Astrocyte (in vitro differentiated cells and primary cell): ENCODE results near the gene CCDC91. TPM values are rescaled to one million over a fixed set of nuclear protein-coding genes. Genes with fewer than 3 reads are reported as not detected.

ENCODE experiments used
- DNase-seq: peaks from one replicate; pipeline ENCODE4 v3.0.0-alpha.2; 2010; ENCODE audit warnings: low read depth
- FAIRE-seq: peaks from 2 replicates; lab custom pipeline; 2011; peaks lifted over from hg19 to GRCh38; lab: Jason Lieb, UNC
- H2AFZ ChIP-seq: 2 replicates; pipeline ENCODE4 v1.6.0; 2012; ENCODE audit warnings: low read depth, low read length, inconsistent platforms
- H3K27ac ChIP-seq: 2 replicates; pipeline ENCODE4 v1.5.1; 2011; ENCODE audit warnings: low read depth, low read length, inconsistent platforms
- H3K27me3 ChIP-seq: 2 replicates; pipeline ENCODE4 v1.6.0; 2011; ENCODE audit warnings: low read length, inconsistent platforms; ENCODE audit not compliant: insufficient read depth
- H3K36me3 ChIP-seq: 2 replicates; pipeline ENCODE4 v1.5.1; 2011; ENCODE audit warnings: low read length, inconsistent platforms; ENCODE audit not compliant: insufficient read depth
- H3K4me1 ChIP-seq: 2 replicates; pipeline ENCODE4 v1.5.1; 2011; ENCODE audit warnings: low read length, inconsistent platforms; ENCODE audit not compliant: insufficient read depth
- H3K4me2 ChIP-seq: 2 replicates; pipeline ENCODE4 v1.6.0; 2012; ENCODE audit warnings: low read length, inconsistent platforms
- H3K4me3 ChIP-seq: 2 replicates; pipeline ENCODE4 v1.5.1; 2011; ENCODE audit warnings: low read depth, mild to moderate bottlenecking, low read length, inconsistent platforms; ENCODE audit not compliant: insufficient read depth
- H3K79me2 ChIP-seq: 2 replicates; pipeline ENCODE4 v1.6.0; 2012; ENCODE audit warnings: mild to moderate bottlenecking, low read length, inconsistent platforms; ENCODE audit not compliant: insufficient read depth
- H3K9ac ChIP-seq: 2 replicates; pipeline ENCODE4 v1.6.0; 2012; ENCODE audit warnings: mild to moderate bottlenecking, low read length, inconsistent platforms
- H3K9me3 ChIP-seq: 2 replicates; pipeline ENCODE4 v1.5.1; 2012; ENCODE audit warnings: low read depth, mild to moderate bottlenecking, low read length, inconsistent platforms; ENCODE audit not compliant: insufficient read depth
- H4K20me1 ChIP-seq: 2 replicates; pipeline ENCODE4 v1.6.0; 2012; ENCODE audit warnings: low read length, inconsistent platforms; ENCODE audit not compliant: insufficient read depth
- H3K27ac Mint-ChIP-seq: one replicate; pipeline ENCODE4 v1.8.0; 2021; ENCODE audit warnings: mild to moderate bottlenecking, mixed read lengths; ENCODE audit not compliant: unreplicated experiment
- H3K27me3 Mint-ChIP-seq: one replicate; pipeline ENCODE4 v1.8.0; 2021; ENCODE audit warnings: low read depth, mixed read lengths; ENCODE audit not compliant: unreplicated experiment
- H3K36me3 Mint-ChIP-seq: one replicate; pipeline ENCODE4 v1.8.0; 2021; ENCODE audit warnings: low read depth, mixed read lengths; ENCODE audit not compliant: unreplicated experiment
- H3K4me1 Mint-ChIP-seq: one replicate; pipeline ENCODE4 v1.8.0; 2021; ENCODE audit warnings: low read depth, mixed read lengths; ENCODE audit not compliant: unreplicated experiment
- H3K4me3 Mint-ChIP-seq: one replicate; pipeline ENCODE4 v1.8.0; 2021; ENCODE audit warnings: mild to moderate bottlenecking, moderate library complexity, mixed read lengths; ENCODE audit not compliant: unreplicated experiment
- H3K9me3 Mint-ChIP-seq: one replicate; pipeline ENCODE4 v1.8.0; 2021; ENCODE audit warnings: mild to moderate bottlenecking, mixed read lengths; ENCODE audit not compliant: unreplicated experiment
- CTCF ChIP-seq: IDR thresholded peaks from 2 replicates; pipeline ENCODE4 v1.5.1; 2011; ENCODE audit warnings: low read depth, mild to moderate bottlenecking, inconsistent platforms, low read length, moderate library complexity; ENCODE audit not compliant: insufficient read depth
- EZH2 ChIP-seq: IDR thresholded peaks from 2 replicates; pipeline ENCODE4 v1.6.1; 2012; ENCODE audit warnings: mild to moderate bottlenecking, low read length, inconsistent platforms; ENCODE audit not compliant: insufficient read depth
- total RNA-seq: library from RNA; stranded (reverse); gene quantifications from 2 replicates; pipeline ENCODE4 v1.2.1, GENCODE V29; 2021

CCDC91 gene
- total RNA-seq, 1 donor from 2014 or later = 19.3 TPM

- Histone ChIP-seq H3K9me3 (no peaks in the 10 kb centered on the region), H3K79me2 (no peaks in the 10 kb centered on the region), H3K4me2 (no peak overlapping the region), H2AFZ (no peak overlapping the region), H3K4me3 (no peak overlapping the region), H4K20me1 (no peaks in the 10 kb centered on the region), H3K27me3 (no peaks in the 10 kb centered on the region), H3K9ac (no peak overlapping the region), H3K36me3 (no peaks in the 10 kb centered on the region), H3K4me1 (peaks cover 3% of the 10 kb centered on the region), H3K27ac (no peak overlapping the region)
- Mint-ChIP-seq H3K4me1 (peaks cover 4% of the 10 kb centered on the region), H3K27me3 (no peaks in the 10 kb centered on the region), H3K27ac (no peak overlapping the region), H3K4me3 (no peak overlapping the region), H3K9me3 (peaks cover 5% of the 10 kb centered on the region), H3K36me3 (peaks cover 5% of the 10 kb centered on the region)
- DNase-seq (no peak), FAIRE-seq (no peak)
- TF ChIP-seq EZH2 = no peak
- no peak for TF ChIP-seq CTCF
Observed at GRCh38 chr12:28383368-28383767, 193.1 kb downstream of the CCDC91 start.

GRCh38 chr12:28388879-28389278, 198.6 kb downstream of the CCDC91 start:
- no peak for FAIRE-seq
- no peaks in the 10 kb centered on the region for H4K20me1 ChIP-seq
- no peaks in the 10 kb centered on the region for H3K9me3 ChIP-seq
- no peak overlapping the region for H2AFZ ChIP-seq
- H3K36me3 ChIP-seq = no peaks in the 10 kb centered on the region
- Mint-ChIP-seq H3K4me1 (no peaks in the 10 kb centered on the region), H3K27ac (no peak overlapping the region), H3K36me3 (peaks cover 5% of the 10 kb centered on the region), H3K9me3 (no peaks in the 10 kb centered on the region), H3K27me3 (no peaks in the 10 kb centered on the region), H3K4me3 (no peak overlapping the region)
- no peak for TF ChIP-seq EZH2
- no peak for TF ChIP-seq CTCF
- H3K27ac ChIP-seq = peak overlapping the region; percentile 43
- H3K9ac ChIP-seq = no peak overlapping the region
- no peaks in the 10 kb centered on the region for H3K79me2 ChIP-seq
- H3K4me2 ChIP-seq = no peak overlapping the region
- no peak overlapping the region for H3K4me3 ChIP-seq
- no peak for DNase-seq
- H3K27me3 ChIP-seq = no peaks in the 10 kb centered on the region
- peaks cover 3% of the 10 kb centered on the region for H3K4me1 ChIP-seq

- H4K20me1 ChIP-seq = no peaks in the 10 kb centered on the region
- H3K79me2 ChIP-seq = no peaks in the 10 kb centered on the region
- Mint-ChIP-seq H3K27ac (no peak overlapping the region), H3K36me3 (peaks cover 5% of the 10 kb centered on the region), H3K27me3 (no peaks in the 10 kb centered on the region), H3K9me3 (no peaks in the 10 kb centered on the region), H3K4me1 (no peaks in the 10 kb centered on the region), H3K4me3 (no peak overlapping the region)
- no peak overlapping the region for H3K9ac ChIP-seq
- H3K9me3 ChIP-seq = no peaks in the 10 kb centered on the region
- peaks cover 3% of the 10 kb centered on the region for H3K4me1 ChIP-seq
- no peaks in the 10 kb centered on the region for H3K27me3 ChIP-seq
- H3K27ac ChIP-seq = peak overlapping the region; percentile 77
- FAIRE-seq (no peak), DNase-seq (no peak)
- no peak overlapping the region for H2AFZ ChIP-seq
- no peak for TF ChIP-seq EZH2
- no peak for TF ChIP-seq CTCF
- H3K4me2 ChIP-seq = peak overlapping the region; percentile 59
- no peaks in the 10 kb centered on the region for H3K36me3 ChIP-seq
- no peak overlapping the region for H3K4me3 ChIP-seq
Observed at GRCh38 chr12:28390206-28390605, 199.9 kb downstream of the CCDC91 start.
